PC-9 (cell line): ENCODE results near the gene AUP1. TPM values are rescaled to one million over a fixed set of nuclear protein-coding genes. Genes with fewer than 3 reads are reported as not detected.
A peak's percentile ranks its signal among the peaks of the same experiment; 100 is the strongest.

Source experiments
- BruUV-seq: library from RNA; stranded (reverse); fragments of 400-500 nt; replicated peaks from 2 replicates; lab custom pipeline; 2021; lab: Mats Ljungman, UMichigan
- CTCF ChIA-PET: fragments of 300-600 bp; sonication (Branson Sonifier 250); formaldehyde crosslinking; loops from one replicate; lab custom pipeline; 2022; ENCODE audit warnings: antibody characterized with exemption; lab: Charles Lee
- POLR2A ChIA-PET: fragments of 300-600 bp; sonication (Branson Sonifier 250); formaldehyde crosslinking; loops from one replicate; lab custom pipeline; 2022; ENCODE audit warnings: antibody characterized with exemption; ENCODE audit not compliant: unreplicated experiment; lab: Charles Lee
- DNase-seq, 2 experiments: peaks; one replicate each; pipeline versions ENCODE4 v3.0.0 to v3.0.0-alpha.2; 2015 to 2022; ENCODE audit warnings: mixed read lengths in 1 of 2
- H2AFZ ChIP-seq: fragments of 200-600 bp; sonication (generic); 2 replicates; pipeline ENCODE4 v1.8.1; 2017; ENCODE audit warnings: antibody characterized with exemption
- H3F3A ChIP-seq: fragments of 200-600 bp; sonication (generic); 2 replicates; pipeline ENCODE4 v1.8.1; 2017; ENCODE audit warnings: antibody characterized with exemption, mild to moderate bottlenecking, low read depth; ENCODE audit not compliant: insufficient read depth
- H3K27ac ChIP-seq: fragments of 200-600 bp; sonication (generic); 2 replicates; pipeline ENCODE4 v1.6.1; 2016; ENCODE audit warnings: mixed run types
- H3K27me3 ChIP-seq: fragments of 200-600 bp; sonication (generic); 2 replicates; pipeline ENCODE4 v1.6.1; 2016; ENCODE audit warnings: low read depth, mixed run types; ENCODE audit not compliant: insufficient read depth
- H3K36me3 ChIP-seq: fragments of 200-600 bp; sonication (generic); 2 replicates; pipeline ENCODE4 v1.6.1; 2016; ENCODE audit warnings: low read depth, mixed run types
- H3K4me1 ChIP-seq: fragments of 200-600 bp; sonication (generic); replicated peaks from 2 replicates; pipeline ENCODE4 v1.6.1; 2016; ENCODE audit warnings: mixed run types; ENCODE audit not compliant: insufficient read depth
- H3K4me2 ChIP-seq: fragments of 200-600 bp; sonication (generic); 2 replicates; pipeline ENCODE4 v1.6.1; 2017; ENCODE audit warnings: mixed run types
- H3K4me3 ChIP-seq: fragments of 200-600 bp; sonication (generic); 2 replicates; pipeline ENCODE4 v1.6.1; 2016; ENCODE audit warnings: mixed run types
- H3K79me2 ChIP-seq: fragments of 200-600 bp; sonication (generic); 2 replicates; pipeline ENCODE4 v1.6.1; 2017; ENCODE audit warnings: low read depth, mixed run types
- H3K9me2 ChIP-seq: fragments of 200-600 bp; sonication (generic); 2 replicates; pipeline ENCODE4 v1.8.1; 2017; ENCODE audit warnings: mild to moderate bottlenecking; ENCODE audit not compliant: insufficient read depth
- H3K9me3 ChIP-seq: fragments of 200-600 bp; sonication (generic); 2 replicates; pipeline ENCODE4 v1.8.1; 2016; ENCODE audit warnings: low read depth; ENCODE audit not compliant: insufficient read depth
- H4K20me1 ChIP-seq: fragments of 200-600 bp; sonication (generic); 2 replicates; pipeline ENCODE4 v1.8.1; 2017; ENCODE audit not compliant: insufficient read depth
- EZH2 ChIP-seq: fragments of 200-600 bp; sonication (generic); IDR thresholded peaks from 2 replicates; pipeline ENCODE4 v1.8.0; 2017; ENCODE audit warnings: antibody characterized with exemption, low read depth
- intact Hi-C: fragments of 100-400 bp; cut with micrococcal nuclease; formaldehyde crosslinking; loops from one replicate; pipeline ENCODE4 v1.10.0; 2022; ENCODE audit not compliant: unreplicated experiment
- total RNA-seq: library from RNA; stranded (reverse); gene quantifications from 2 replicates; pipeline ENCODE4 v1.2.3, GENCODE V29; 2021
- TF ChIP-seq, protein P1 (sequence below): fragments of 200-600 bp; sonication (generic); conservative IDR thresholded peaks from 2 replicates; pipeline ENCODE4 v1.6.1; 2017; ENCODE audit warnings: mixed run types, antibody characterized with exemption, mild to moderate bottlenecking, moderate library complexity

Gene AUP1
- total RNA-seq, 1 experiment from 2014 or later: 84.0 TPM

- TF ChIP-seq, protein P1, sequence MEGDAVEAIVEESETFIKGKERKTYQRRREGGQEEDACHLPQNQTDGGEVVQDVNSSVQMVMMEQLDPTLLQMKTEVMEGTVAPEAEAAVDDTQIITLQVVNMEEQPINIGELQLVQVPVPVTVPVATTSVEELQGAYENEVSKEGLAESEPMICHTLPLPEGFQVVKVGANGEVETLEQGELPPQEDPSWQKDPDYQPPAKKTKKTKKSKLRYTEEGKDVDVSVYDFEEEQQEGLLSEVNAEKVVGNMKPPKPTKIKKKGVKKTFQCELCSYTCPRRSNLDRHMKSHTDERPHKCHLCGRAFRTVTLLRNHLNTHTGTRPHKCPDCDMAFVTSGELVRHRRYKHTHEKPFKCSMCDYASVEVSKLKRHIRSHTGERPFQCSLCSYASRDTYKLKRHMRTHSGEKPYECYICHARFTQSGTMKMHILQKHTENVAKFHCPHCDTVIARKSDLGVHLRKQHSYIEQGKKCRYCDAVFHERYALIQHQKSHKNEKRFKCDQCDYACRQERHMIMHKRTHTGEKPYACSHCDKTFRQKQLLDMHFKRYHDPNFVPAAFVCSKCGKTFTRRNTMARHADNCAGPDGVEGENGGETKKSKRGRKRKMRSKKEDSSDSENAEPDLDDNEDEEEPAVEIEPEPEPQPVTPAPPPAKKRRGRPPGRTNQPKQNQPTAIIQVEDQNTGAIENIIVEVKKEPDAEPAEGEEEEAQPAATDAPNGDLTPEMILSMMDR: no peak
- no peak for TF ChIP-seq EZH2
- Histone ChIP-seq H4K20me1 (no peaks in the 10 kb centered on the region), H3K4me2 (no peak overlapping the region), H3K4me3 (no peak overlapping the region), H3K9me3 (no peaks in the 10 kb centered on the region), H3F3A (peaks cover 23% of the 10 kb centered on the region; the same call in 1 of the 2 replicates), H3K36me3 (no peaks in the 10 kb centered on the region), H3K27me3 (no peaks in the 10 kb centered on the region), H3K4me1 (peaks cover 12% of the 10 kb centered on the region), H3K9me2 (no peaks in the 10 kb centered on the region), H2AFZ (no peak overlapping the region), H3K79me2 (peaks cover 15% of the 10 kb centered on the region), H3K27ac (no peak overlapping the region)
- no TSS peak for BruUV-seq
- DNase-seq: no peak
- ChIA-PET POLR2A (no interaction called here), CTCF (no interaction called here)
- intact Hi-C loops: loop anchor here (5.0 kb wide), 1 partner anchor 64 kb away; the partner anchor contains the start of genes CCDC142 and TTC31
These were observed 16.5 kb upstream of the AUP1 start for GRCh38 chr2:74546004-74546403.

- ChIA-PET CTCF (interaction anchor here (0.8 kb wide), 1 partner anchor 13 kb away, joined by 3 read pairs; no protein-coding TSS in a partner anchor), POLR2A (no interaction called here)
- Histone ChIP-seq H3K4me1 (0 out of 2 replicates have a peak, but pooled peaks cover 1% of the 10 kb centered on the region), H2AFZ (no peak overlapping the region), H3K79me2 (0 out of 2 replicates have a peak, but pooled peaks cover 2% of the 10 kb centered on the region), H4K20me1 (no peaks in the 10 kb centered on the region), H3K4me3 (no peak overlapping the region), H3K27me3 (no peaks in the 10 kb centered on the region), H3K9me3 (no peaks in the 10 kb centered on the region), H3K4me2 (no peak overlapping the region), H3F3A (peaks cover 23% of the 10 kb centered on the region; the same call in 1 of the 2 replicates), H3K27ac (no peak overlapping the region), H3K36me3 (no peaks in the 10 kb centered on the region), H3K9me2 (no peaks in the 10 kb centered on the region)
- TF ChIP-seq EZH2: no peak
- TF ChIP-seq, protein P1: peak; percentile 43; the same call in 1 of the 2 replicates
- intact Hi-C loops: loop anchor here (5.0 kb wide), 1 partner anchor 62 kb away; the partner anchor contains the start of genes CCDC142 and TTC31
- BruUV-seq: no TSS peak
- no peak for DNase-seq
These were observed 15.1 kb upstream of the AUP1 start for GRCh38 chr2:74544634-74545033.

DNA sequence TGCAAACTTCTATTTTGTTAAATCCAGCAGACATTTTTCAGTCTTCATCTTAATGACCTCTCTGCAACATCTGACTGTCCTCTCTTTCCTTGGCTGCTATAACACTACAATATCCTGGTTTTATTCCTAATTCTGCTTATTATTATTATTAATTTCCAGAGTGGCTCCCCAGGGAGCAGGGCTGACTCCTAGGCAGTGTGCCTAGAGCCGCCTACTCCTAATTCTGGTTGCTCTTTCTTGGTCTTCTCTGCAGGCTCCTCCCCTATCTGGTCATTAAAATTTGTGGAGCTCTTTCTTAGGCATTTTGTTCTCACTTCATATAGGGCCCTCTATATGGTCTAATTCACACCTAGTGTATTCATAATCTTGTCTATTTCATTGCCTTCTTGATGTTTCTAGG, 13.5 kb upstream of the AUP1 start:
- Histone ChIP-seq H3K9me2 (no peaks in the 10 kb centered on the region), H3K36me3 (no peaks in the 10 kb centered on the region), H3K27me3 (no peaks in the 10 kb centered on the region), H3K4me2 (no peak overlapping the region), H3K27ac (no peak overlapping the region), H3K79me2 (no peaks in the 10 kb centered on the region), H3K4me3 (no peak overlapping the region), H4K20me1 (no peaks in the 10 kb centered on the region), H3K4me1 (no peaks in the 10 kb centered on the region), H3K9me3 (no peaks in the 10 kb centered on the region), H3F3A (peaks cover 9% of the 10 kb centered on the region; the same call in 1 of the 2 replicates), H2AFZ (no peak overlapping the region)
- CTCF ChIA-PET: interaction anchor here (0.7 kb wide), 1 partner anchor 209 kb away, joined by 3 read pairs; no protein-coding TSS in a partner anchor
- DNase-seq: no peak
- POLR2A ChIA-PET: no interaction called here
- BruUV-seq: no TSS peak
- intact Hi-C loops: no loop called here
- TF ChIP-seq, protein P1: no peak
- TF ChIP-seq EZH2: no peak
